GM12878 (cell line): Measurements from ENCODE around the gene HPS3.

Experiments used
- ATF7 ChIP-seq: fragments of 450-650 bp; IDR thresholded peaks from 2 replicates; pipeline ENCODE4 v1.6.1; 2016; ENCODE audit warnings: low read depth, mild to moderate bottlenecking
- HCFC1 ChIP-seq: fragments of 150-350 bp; IDR thresholded peaks from 2 replicates; pipeline ENCODE4 v1.6.1; 2014; ENCODE audit warnings: low read length
- JUNB ChIP-seq: IDR thresholded peaks from 2 replicates; pipeline ENCODE4 v1.6.1; 2016; ENCODE audit warnings: antibody characterized with exemption, mild to moderate bottlenecking
- JUND ChIP-seq: IDR thresholded peaks from 2 replicates; pipeline ENCODE4 v1.6.1; 2012; ENCODE audit warnings: low read depth, mild to moderate bottlenecking, low read length, improper control_type of control experiment, moderate library complexity
- LARP7 ChIP-seq: fragments of 450-650 bp; IDR thresholded peaks from 2 replicates; pipeline ENCODE4 v1.6.1; 2017; ENCODE audit warnings: mild to moderate bottlenecking
- POLR2A ChIP-seq: IDR thresholded peaks from 2 replicates; pipeline ENCODE4 v1.6.1; 2011; ENCODE audit warnings: low read depth, mild to moderate bottlenecking, low read length
- RBBP5 ChIP-seq: fragments of 200-600 bp; sonication (generic); conservative IDR thresholded peaks from 2 replicates; pipeline ENCODE4 v1.6.1; 2016
- RFX5 ChIP-seq: IDR thresholded peaks from 2 replicates; pipeline ENCODE4 v1.6.1; 2011; ENCODE audit warnings: low read depth, low read length, improper control_type of control experiment

- TF ChIP-seq LARP7, result no peak
- TF ChIP-seq POLR2A, result no peak
- TF ChIP-seq JUND, result no peak
- TF ChIP-seq JUNB, result no peak
- TF ChIP-seq RBBP5, result no peak
- TF ChIP-seq HCFC1, result no peak
- no peak for TF ChIP-seq RFX5
- no peak for TF ChIP-seq ATF7
These were observed 14.3 kb upstream of the HPS3 start for GRCh38 chr3:149115114-149115513.
